Panc1 (cell line): ENCODE measurements around the gene KCNA3. TPM values are rescaled to one million over a fixed set of nuclear protein-coding genes. Genes with fewer than 3 reads are reported as not detected.

Source experiments
- ATAC-seq: fragments of 200-7000 bp; cut with Tn5 transposase; 2 replicates; pipeline ENCODE4 v1.9.1; 2020; ENCODE audit warnings: mild to moderate bottlenecking, moderate library complexity
- BruUV-seq: library from RNA; stranded (reverse); fragments of 400-500 nt; replicated peaks from 2 replicates; lab custom pipeline; 2021; lab: Mats Ljungman, UMichigan
- CTCF ChIA-PET: fragments of 300-600 bp; sonication (Branson Sonifier 250); formaldehyde crosslinking; loops from one replicate; lab custom pipeline; 2022; ENCODE audit warnings: antibody characterized with exemption; lab: Charles Lee
- POLR2A ChIA-PET: fragments of 300-600 bp; sonication (Branson Sonifier 250); formaldehyde crosslinking; loops from one replicate; lab custom pipeline; 2022; ENCODE audit warnings: antibody characterized with exemption; lab: Charles Lee
- DNase-seq: peaks from one replicate; pipeline ENCODE4 v3.0.0-alpha.2; 2010; ENCODE audit warnings: low read depth, low spot score
- H3K27ac ChIP-seq: 2 replicates; pipeline ENCODE4 v1.5.1; 2011; ENCODE audit warnings: mild to moderate bottlenecking, low read length, inconsistent platforms
- H3K27me3 ChIP-seq: fragments of 200-500 bp; sonication (Bioruptor generic); 2 replicates; pipeline ENCODE4 v1.6.0; 2014; ENCODE audit warnings: low read length, inconsistent platforms; ENCODE audit not compliant: control insufficient read depth, insufficient read depth
- H3K36me3 ChIP-seq: fragments of 200-500 bp; sonication (Bioruptor generic); 2 replicates; pipeline ENCODE4 v1.5.1; 2014; ENCODE audit warnings: inconsistent platforms, mild to moderate bottlenecking, low read length, moderate library complexity; ENCODE audit not compliant: control insufficient read depth, insufficient read depth
- H3K4me1 ChIP-seq: 2 replicates; pipeline ENCODE4 v1.5.1; 2011; ENCODE audit warnings: inconsistent platforms, mild to moderate bottlenecking, low read length, moderate library complexity; ENCODE audit not compliant: control insufficient read depth, insufficient read depth
- H3K4me3 ChIP-seq, 2 experiments: 2 replicates each; pipeline ENCODE4 v1.5.1; 2011 to 2012; ENCODE audit warnings: low read depth in 2 of 2, low read length in 2 of 2, mild to moderate bottlenecking in 2 of 2, inconsistent platforms in 1 of 2, moderate library complexity in 1 of 2
- H3K9me3 ChIP-seq: fragments of 200-500 bp; sonication (Bioruptor generic); 2 replicates; pipeline ENCODE4 v1.5.1; 2014; ENCODE audit warnings: low read depth, mild to moderate bottlenecking, inconsistent platforms, low read length, moderate library complexity; ENCODE audit not compliant: control insufficient read depth, insufficient read depth
- POLR2AphosphoS5 ChIP-seq: IDR thresholded peaks from 2 replicates; pipeline ENCODE4 v1.6.1; 2012; ENCODE audit warnings: mild to moderate bottlenecking, low read depth, low read length, moderate library complexity
- SIN3A ChIP-seq: IDR thresholded peaks from 2 replicates; pipeline ENCODE4 v1.6.1; 2012; ENCODE audit warnings: low read depth, mild to moderate bottlenecking, low read length, moderate library complexity, borderline replicate concordance; ENCODE audit not compliant: insufficient read depth
- TCF7L2 ChIP-seq: IDR thresholded peaks from 2 replicates; pipeline ENCODE4 v1.6.1; 2011; ENCODE audit warnings: mild to moderate bottlenecking, low read depth, low read length, inconsistent platforms
- in situ Hi-C: cut with HindIII; loops from 2 replicates; pipeline ENCODE4 v1.10.0; 2016; ENCODE audit warnings: low sequenced_read_pairs, low pct_unique_long_range_greater_than_20kb
- intact Hi-C: fragments of 100-400 bp; cut with micrococcal nuclease; formaldehyde crosslinking; loops from one replicate; pipeline ENCODE4 v1.10.0; 2022; ENCODE audit not compliant: unreplicated experiment
- total RNA-seq: library from RNA; stranded (reverse); gene quantifications from one replicate; pipeline ENCODE4 v1.2.1, GENCODE V29; 2021; ENCODE audit not compliant: unreplicated experiment
- TF ChIP-seq, protein P1 (sequence below), 2 experiments: IDR thresholded peaks; 2 replicates each; pipeline ENCODE4 v1.6.1; 2011 to 2012; ENCODE audit warnings: low read depth in 2 of 2, control low read depth in 1 of 2, low read length in 1 of 2, mild to moderate bottlenecking in 1 of 2, moderate library complexity in 1 of 2; ENCODE audit not compliant: insufficient read depth in 1 of 2
- TF ChIP-seq, protein P2 (sequence below): fragments of 450-650 bp; IDR thresholded peaks from 2 replicates; pipeline ENCODE4 v1.5.1; 2017; ENCODE audit warnings: mild to moderate bottlenecking

KCNA3 gene
- total RNA-seq, 1 experiment from 2014 or later, result not detected

DNA sequence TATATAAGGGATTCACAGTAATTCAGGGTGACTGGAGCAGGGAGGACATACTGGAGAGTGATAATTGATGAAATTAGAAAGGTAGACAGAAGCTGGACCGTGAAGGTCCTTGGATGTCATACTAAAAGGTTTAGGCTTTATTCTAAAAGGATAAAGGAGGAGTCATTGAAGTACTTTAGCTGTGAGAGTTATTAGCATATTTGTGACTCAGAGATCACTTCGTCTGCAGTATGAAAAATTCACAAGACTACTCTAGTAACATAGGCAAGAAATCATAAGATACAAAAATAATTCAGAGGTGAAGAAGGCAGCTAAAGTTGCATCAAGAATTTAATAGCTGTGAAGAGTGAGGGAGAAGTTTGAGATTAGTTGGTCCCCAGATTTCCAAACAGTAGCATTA lies 26.3 kb downstream of the KCNA3 start:
- CTCF ChIA-PET, result no interaction called here
- no peak for ATAC-seq
- in situ Hi-C loops, result no loop called here

DNA sequence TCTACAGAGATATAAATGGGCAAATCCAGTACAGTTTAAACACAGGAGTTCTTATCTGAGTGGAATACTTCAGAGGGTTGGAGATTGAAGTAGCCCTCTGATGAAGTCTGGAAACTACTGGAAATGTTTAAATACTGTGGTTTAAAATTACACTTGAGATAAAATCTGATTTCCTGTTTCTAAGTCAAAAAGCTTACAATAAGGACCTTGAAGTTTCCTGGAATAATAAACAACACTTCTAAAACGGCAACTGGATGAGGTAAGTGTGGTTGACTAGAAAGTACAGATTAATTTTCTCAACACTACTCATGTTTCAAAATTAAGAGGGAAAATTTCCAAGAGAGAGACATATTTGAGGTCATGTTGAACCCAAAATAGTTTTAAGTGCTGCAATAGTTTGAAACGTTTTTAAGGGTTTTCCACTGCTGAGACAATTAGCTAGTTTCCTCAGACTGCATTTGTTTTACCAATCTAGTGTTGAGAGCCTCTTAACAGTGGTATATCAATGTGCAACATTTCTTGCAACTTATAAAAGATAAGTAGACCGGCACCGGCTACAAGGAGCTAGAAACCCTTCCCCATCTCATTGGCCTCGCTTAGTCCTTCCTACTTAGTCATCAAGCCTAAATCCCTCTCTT lies 27.4 kb downstream of the KCNA3 start:
- Histone ChIP-seq H3K9me3 (no peaks in the 10 kb centered on the region), H3K27ac (no peak overlapping the region), H3K27me3 (peaks cover 15% of the 10 kb centered on the region), H3K4me1 (no peaks in the 10 kb centered on the region), H3K4me3 (no peak overlapping the region), H3K36me3 (no peaks in the 10 kb centered on the region)
- in situ Hi-C loops, result no loop called here
- intact Hi-C loops, result no loop called here
- no peak for DNase-seq
- ChIA-PET POLR2A (interaction anchor here (0.6 kb wide), 1 partner anchor 83 kb away, joined by 3 read pairs; no protein-coding TSS in a partner anchor), CTCF (no interaction called here)
- ATAC-seq, result no peak
- BruUV-seq, result no TSS peak
- TF ChIP-seq, protein P1, sequence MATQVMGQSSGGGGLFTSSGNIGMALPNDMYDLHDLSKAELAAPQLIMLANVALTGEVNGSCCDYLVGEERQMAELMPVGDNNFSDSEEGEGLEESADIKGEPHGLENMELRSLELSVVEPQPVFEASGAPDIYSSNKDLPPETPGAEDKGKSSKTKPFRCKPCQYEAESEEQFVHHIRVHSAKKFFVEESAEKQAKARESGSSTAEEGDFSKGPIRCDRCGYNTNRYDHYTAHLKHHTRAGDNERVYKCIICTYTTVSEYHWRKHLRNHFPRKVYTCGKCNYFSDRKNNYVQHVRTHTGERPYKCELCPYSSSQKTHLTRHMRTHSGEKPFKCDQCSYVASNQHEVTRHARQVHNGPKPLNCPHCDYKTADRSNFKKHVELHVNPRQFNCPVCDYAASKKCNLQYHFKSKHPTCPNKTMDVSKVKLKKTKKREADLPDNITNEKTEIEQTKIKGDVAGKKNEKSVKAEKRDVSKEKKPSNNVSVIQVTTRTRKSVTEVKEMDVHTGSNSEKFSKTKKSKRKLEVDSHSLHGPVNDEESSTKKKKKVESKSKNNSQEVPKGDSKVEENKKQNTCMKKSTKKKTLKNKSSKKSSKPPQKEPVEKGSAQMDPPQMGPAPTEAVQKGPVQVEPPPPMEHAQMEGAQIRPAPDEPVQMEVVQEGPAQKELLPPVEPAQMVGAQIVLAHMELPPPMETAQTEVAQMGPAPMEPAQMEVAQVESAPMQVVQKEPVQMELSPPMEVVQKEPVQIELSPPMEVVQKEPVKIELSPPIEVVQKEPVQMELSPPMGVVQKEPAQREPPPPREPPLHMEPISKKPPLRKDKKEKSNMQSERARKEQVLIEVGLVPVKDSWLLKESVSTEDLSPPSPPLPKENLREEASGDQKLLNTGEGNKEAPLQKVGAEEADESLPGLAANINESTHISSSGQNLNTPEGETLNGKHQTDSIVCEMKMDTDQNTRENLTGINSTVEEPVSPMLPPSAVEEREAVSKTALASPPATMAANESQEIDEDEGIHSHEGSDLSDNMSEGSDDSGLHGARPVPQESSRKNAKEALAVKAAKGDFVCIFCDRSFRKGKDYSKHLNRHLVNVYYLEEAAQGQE (IDR thresholded peaks at IDR 0.05; ENCODE audit: insufficient read depth in 1 of 2, low read depth in 2 of 2, low read length in 1 of 2), result no peak
- no peak for TF ChIP-seq SIN3A
- TF ChIP-seq POLR2AphosphoS5, result no peak
- TF ChIP-seq TCF7L2, result no peak
- TF ChIP-seq, protein P2, sequence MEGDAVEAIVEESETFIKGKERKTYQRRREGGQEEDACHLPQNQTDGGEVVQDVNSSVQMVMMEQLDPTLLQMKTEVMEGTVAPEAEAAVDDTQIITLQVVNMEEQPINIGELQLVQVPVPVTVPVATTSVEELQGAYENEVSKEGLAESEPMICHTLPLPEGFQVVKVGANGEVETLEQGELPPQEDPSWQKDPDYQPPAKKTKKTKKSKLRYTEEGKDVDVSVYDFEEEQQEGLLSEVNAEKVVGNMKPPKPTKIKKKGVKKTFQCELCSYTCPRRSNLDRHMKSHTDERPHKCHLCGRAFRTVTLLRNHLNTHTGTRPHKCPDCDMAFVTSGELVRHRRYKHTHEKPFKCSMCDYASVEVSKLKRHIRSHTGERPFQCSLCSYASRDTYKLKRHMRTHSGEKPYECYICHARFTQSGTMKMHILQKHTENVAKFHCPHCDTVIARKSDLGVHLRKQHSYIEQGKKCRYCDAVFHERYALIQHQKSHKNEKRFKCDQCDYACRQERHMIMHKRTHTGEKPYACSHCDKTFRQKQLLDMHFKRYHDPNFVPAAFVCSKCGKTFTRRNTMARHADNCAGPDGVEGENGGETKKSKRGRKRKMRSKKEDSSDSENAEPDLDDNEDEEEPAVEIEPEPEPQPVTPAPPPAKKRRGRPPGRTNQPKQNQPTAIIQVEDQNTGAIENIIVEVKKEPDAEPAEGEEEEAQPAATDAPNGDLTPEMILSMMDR, result no peak

More for the DNA sequence above, 26.3 kb downstream of the KCNA3 start:
- Histone ChIP-seq H3K27ac (no peak overlapping the region), H3K27me3 (peaks cover 15% of the 10 kb centered on the region), H3K9me3 (no peaks in the 10 kb centered on the region), H3K4me1 (no peaks in the 10 kb centered on the region), H3K36me3 (no peaks in the 10 kb centered on the region), H3K4me3 (no peak overlapping the region)
- TF ChIP-seq TCF7L2, result no peak
- no peak for TF ChIP-seq POLR2AphosphoS5
- TF ChIP-seq SIN3A, result no peak
- TF ChIP-seq, protein P1 (IDR thresholded peaks at IDR 0.05; ENCODE audit: insufficient read depth in 1 of 2, low read depth in 2 of 2, low read length in 1 of 2), result no peak
- TF ChIP-seq, protein P2, result no peak
- POLR2A ChIA-PET, result interaction anchor here (0.6 kb wide), 1 partner anchor 116 kb away, joined by 13 read pairs; no protein-coding TSS in a partner anchor
- DNase-seq, result no peak
- intact Hi-C loops, result no loop called here
- no TSS peak for BruUV-seq
